Kidney epithelial cell (primary cell): Measurements from ENCODE around the gene PDZD8. TPM values are rescaled to one million over a fixed set of nuclear protein-coding genes. Genes with fewer than 3 reads are reported as not detected.

ENCODE experiments used
- DNase-seq: peaks from one replicate; pipeline ENCODE4 v3.0.0-alpha.2; 2010; ENCODE audit warnings: low read depth
- H3K27me3 ChIP-seq: 2 replicates; pipeline ENCODE4 v1.6.0; 2011; ENCODE audit warnings: low read length; ENCODE audit not compliant: control insufficient read depth, insufficient read depth
- H3K36me3 ChIP-seq: 2 replicates; pipeline ENCODE4 v1.5.1; 2011; ENCODE audit warnings: low read length; ENCODE audit not compliant: control insufficient read depth, insufficient read depth
- H3K4me3 ChIP-seq: 2 replicates; pipeline ENCODE4 v1.5.1; 2011; ENCODE audit warnings: low read depth, mild to moderate bottlenecking, control low read depth, low read length
- total RNA-seq: library from RNA; depleted of rRNA; stranded (reverse); fragments of >200 nt; gene quantifications from 2 replicates; pipeline ENCODE4 v1.2.3, GENCODE V29; 2015
- TF ChIP-seq, protein P1 (sequence below): IDR thresholded peaks from 2 replicates; pipeline ENCODE4 v1.5.1; 2011; ENCODE audit warnings: mild to moderate bottlenecking, moderate library complexity, low read length, control low read depth, inconsistent platforms; ENCODE audit not compliant: insufficient read depth, poor library complexity, severe bottlenecking

The PDZD8 gene, protein sequence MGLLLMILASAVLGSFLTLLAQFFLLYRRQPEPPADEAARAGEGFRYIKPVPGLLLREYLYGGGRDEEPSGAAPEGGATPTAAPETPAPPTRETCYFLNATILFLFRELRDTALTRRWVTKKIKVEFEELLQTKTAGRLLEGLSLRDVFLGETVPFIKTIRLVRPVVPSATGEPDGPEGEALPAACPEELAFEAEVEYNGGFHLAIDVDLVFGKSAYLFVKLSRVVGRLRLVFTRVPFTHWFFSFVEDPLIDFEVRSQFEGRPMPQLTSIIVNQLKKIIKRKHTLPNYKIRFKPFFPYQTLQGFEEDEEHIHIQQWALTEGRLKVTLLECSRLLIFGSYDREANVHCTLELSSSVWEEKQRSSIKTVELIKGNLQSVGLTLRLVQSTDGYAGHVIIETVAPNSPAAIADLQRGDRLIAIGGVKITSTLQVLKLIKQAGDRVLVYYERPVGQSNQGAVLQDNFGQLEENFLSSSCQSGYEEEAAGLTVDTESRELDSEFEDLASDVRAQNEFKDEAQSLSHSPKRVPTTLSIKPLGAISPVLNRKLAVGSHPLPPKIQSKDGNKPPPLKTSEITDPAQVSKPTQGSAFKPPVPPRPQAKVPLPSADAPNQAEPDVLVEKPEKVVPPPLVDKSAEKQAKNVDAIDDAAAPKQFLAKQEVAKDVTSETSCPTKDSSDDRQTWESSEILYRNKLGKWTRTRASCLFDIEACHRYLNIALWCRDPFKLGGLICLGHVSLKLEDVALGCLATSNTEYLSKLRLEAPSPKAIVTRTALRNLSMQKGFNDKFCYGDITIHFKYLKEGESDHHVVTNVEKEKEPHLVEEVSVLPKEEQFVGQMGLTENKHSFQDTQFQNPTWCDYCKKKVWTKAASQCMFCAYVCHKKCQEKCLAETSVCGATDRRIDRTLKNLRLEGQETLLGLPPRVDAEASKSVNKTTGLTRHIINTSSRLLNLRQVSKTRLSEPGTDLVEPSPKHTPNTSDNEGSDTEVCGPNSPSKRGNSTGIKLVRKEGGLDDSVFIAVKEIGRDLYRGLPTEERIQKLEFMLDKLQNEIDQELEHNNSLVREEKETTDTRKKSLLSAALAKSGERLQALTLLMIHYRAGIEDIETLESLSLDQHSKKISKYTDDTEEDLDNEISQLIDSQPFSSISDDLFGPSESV
- 30.9 and 84.7 TPM in 2 replicates for total RNA-seq

DNA sequence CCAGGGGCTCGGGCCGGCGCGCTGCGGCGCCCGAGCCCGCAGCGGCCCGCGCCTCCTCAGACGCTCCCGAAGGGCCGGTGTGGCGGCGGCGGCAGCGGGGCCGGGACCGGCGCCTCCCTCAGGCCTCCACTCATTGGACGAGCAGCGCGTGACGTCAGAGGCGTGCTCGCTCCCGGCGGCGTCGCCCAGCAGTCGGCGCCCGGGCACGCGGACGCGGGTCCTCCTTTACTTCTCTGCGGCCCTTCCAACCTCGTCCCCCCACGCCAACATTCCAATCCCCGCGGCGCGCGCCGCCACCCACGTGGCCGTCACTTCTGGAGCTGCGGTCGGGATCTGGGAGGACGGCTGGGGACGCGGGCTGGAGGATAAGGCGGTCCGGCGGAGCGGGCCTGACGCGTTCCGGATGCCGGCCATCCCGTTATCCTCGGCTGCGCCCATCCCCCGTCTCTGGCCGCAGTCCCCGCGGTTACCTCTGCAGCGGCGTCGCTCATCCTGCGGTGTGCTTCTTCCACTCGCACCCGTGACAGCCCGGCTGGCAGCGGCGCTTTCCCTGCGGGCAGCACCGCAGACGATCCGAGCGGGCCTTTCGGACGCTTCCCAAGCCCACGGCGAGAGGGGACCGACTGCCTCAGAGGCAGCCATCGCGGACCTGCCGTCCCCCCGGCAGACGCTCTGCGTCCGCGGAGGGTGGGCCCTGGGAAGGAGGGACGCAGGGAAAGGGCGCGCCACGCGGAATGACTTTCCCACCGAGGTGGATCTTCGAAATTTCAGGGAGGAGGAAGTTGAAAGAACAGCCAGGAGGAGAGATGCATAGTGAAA lies at the start of gene PDZD8:
TSS of gene PDZD8 (minus strand) at position 81 of the 819 bp plus-strand sequence. CDS start 213 bp downstream, outside the sequence.
- TF ChIP-seq, protein P1, sequence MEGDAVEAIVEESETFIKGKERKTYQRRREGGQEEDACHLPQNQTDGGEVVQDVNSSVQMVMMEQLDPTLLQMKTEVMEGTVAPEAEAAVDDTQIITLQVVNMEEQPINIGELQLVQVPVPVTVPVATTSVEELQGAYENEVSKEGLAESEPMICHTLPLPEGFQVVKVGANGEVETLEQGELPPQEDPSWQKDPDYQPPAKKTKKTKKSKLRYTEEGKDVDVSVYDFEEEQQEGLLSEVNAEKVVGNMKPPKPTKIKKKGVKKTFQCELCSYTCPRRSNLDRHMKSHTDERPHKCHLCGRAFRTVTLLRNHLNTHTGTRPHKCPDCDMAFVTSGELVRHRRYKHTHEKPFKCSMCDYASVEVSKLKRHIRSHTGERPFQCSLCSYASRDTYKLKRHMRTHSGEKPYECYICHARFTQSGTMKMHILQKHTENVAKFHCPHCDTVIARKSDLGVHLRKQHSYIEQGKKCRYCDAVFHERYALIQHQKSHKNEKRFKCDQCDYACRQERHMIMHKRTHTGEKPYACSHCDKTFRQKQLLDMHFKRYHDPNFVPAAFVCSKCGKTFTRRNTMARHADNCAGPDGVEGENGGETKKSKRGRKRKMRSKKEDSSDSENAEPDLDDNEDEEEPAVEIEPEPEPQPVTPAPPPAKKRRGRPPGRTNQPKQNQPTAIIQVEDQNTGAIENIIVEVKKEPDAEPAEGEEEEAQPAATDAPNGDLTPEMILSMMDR, result no peak
- Histone ChIP-seq H3K36me3 (no peaks in the 10 kb centered on the region), H3K4me3 (peak within 1 kb of the TSS; percentile 93), H3K27me3 (no peaks in the 10 kb centered on the region)
- peak; percentile 55 for DNase-seq

GRCh38 chr10:117424171-117424570 lies 48.9 kb upstream of the PDZD8 start:
- H3K4me3 ChIP-seq, result no peak overlapping the region
- TF ChIP-seq, protein P1, result no peak
- H3K27me3 ChIP-seq, result no peaks in the 10 kb centered on the region
- no peak for DNase-seq
- H3K36me3 ChIP-seq, result no peaks in the 10 kb centered on the region

DNA sequence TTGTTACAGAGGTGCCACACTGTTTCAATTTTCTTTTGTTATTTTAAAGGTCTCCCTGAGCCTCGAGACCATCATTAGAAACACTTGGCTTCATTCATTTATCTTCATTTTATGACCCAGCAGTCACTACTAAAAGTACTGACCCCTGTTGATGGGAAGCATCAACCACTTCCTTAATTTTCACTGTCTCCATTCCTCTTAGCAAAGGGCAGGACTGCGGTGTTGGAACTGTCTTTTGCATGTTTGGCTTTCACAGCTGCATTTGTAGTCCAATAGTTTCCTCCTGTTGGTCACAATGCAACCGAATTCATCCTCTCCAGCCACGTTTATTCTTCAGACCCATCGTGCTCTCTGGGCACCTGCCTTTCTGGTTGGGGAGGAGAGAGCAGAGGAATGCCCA lies 46.7 kb upstream of the PDZD8 start:
- H3K27me3 ChIP-seq, result no peaks in the 10 kb centered on the region
- no peak overlapping the region for H3K4me3 ChIP-seq
- TF ChIP-seq, protein P1, result no peak
- H3K36me3 ChIP-seq, result no peaks in the 10 kb centered on the region
- DNase-seq, result no peak

DNA sequence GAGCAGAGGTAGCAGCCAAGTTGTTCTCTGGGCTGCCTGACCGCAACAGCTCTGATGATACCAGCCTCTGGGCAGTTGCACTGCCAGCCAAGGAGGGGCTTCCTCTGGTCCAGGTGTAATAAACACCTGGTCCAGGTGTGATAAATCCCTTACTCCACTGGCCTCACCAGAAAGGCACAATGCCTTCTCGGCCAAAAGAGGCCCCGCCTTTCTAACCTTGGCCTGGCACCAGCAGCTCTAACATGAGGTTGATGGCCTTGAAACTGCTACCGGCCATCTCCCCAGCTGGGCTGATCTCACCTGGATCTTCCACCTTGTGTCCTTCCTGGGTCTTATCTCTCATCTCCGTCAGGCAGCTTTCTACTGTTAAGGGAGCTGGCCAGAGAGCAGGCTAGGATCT lies 45.5 kb upstream of the PDZD8 start:
- Histone ChIP-seq H3K36me3 (no peaks in the 10 kb centered on the region), H3K4me3 (no peak overlapping the region), H3K27me3 (no peaks in the 10 kb centered on the region)
- TF ChIP-seq, protein P1, result no peak
- no peak for DNase-seq

GRCh38 chr10:117419921-117420320 lies 44.7 kb upstream of the PDZD8 start:
- Histone ChIP-seq H3K27me3 (no peaks in the 10 kb centered on the region), H3K4me3 (no peak overlapping the region), H3K36me3 (no peaks in the 10 kb centered on the region)
- no peak for DNase-seq
- TF ChIP-seq, protein P1, result no peak
